ENCODE measurements around the gene SLC8B1.

- TF ChIP-seq EZH2 (IDR thresholded peaks at IDR 0.05; ENCODE audit: low read depth) (no peak), CTCF (conservative IDR thresholded peaks at IDR 0.05) (no peak)
Observed at GRCh38 chr12:113260636-113261300, 74.1 kb downstream of the SLC8B1 start.
